Natural killer cell treated with Interleukin-12 subunit alpha and Interleukin-12 subunit beta and Interleukin-15 and Interleukin-18, amount 100 ng/mL, for 72 hours (primary cell): ENCODE measurements around the gene MYLK. TPM values are rescaled to one million over a fixed set of nuclear protein-coding genes. Genes with fewer than 3 reads are reported as not detected.

Source experiments
- ATAC-seq, 2 donors: fragments of 150-1000 bp; cut with Tn5 transposase in 1 of 2; sonication (Bioruptor Pico), chemical (Tn5 transposase) in 1 of 2; 2 replicates each; pipeline ENCODE4 v1.10.0; 2021
- DNase-seq: peaks from one replicate; pipeline ENCODE4 v3.0.0; 2022; ENCODE audit warnings: low spot score
- H3K27ac Mint-ChIP-seq, 2 donors: 1 replicate in 1 of 2; 2 replicates in 1 of 2; pipeline ENCODE4 v1.8.0; 2022; ENCODE audit warnings: mixed read lengths in 2 of 2, mild to moderate bottlenecking in 1 of 2, moderate library complexity in 1 of 2
- H3K27me3 Mint-ChIP-seq, 2 donors: 1 replicate in 1 of 2; 2 replicates in 1 of 2; pipeline ENCODE4 v1.8.0; 2022; ENCODE audit warnings: mixed read lengths in 2 of 2
- H3K36me3 Mint-ChIP-seq: one replicate; pipeline ENCODE4 v1.8.0; 2022; ENCODE audit warnings: mixed read lengths
- H3K4me1 Mint-ChIP-seq, 2 donors: 1 replicate in 1 of 2; 2 replicates in 1 of 2; pipeline ENCODE4 v1.8.0; 2022; ENCODE audit warnings: low read depth in 2 of 2, mixed read lengths in 2 of 2, mild to moderate bottlenecking in 1 of 2
- H3K4me3 Mint-ChIP-seq: one replicate; pipeline ENCODE4 v1.8.0; 2022; ENCODE audit warnings: mixed read lengths
- H3K9me3 Mint-ChIP-seq: 2 replicates; pipeline ENCODE4 v1.8.0; 2022; ENCODE audit warnings: mixed read lengths
- total RNA-seq, 2 donors: library from RNA; stranded (reverse); gene quantifications; one replicate each; pipeline ENCODE4 v1.2.3, GENCODE V29; 2022

Gene MYLK
- total RNA-seq, 2 donors from 2014 or later: 0.12 to 0.14 TPM

- H3K36me3 Mint-ChIP-seq: no peaks in the 10 kb centered on the region
- H3K27ac Mint-ChIP-seq: no peak overlapping the region
These were observed 79.0 kb downstream of the MYLK start for GRCh38 chr3:123805101-123805500.

DNA sequence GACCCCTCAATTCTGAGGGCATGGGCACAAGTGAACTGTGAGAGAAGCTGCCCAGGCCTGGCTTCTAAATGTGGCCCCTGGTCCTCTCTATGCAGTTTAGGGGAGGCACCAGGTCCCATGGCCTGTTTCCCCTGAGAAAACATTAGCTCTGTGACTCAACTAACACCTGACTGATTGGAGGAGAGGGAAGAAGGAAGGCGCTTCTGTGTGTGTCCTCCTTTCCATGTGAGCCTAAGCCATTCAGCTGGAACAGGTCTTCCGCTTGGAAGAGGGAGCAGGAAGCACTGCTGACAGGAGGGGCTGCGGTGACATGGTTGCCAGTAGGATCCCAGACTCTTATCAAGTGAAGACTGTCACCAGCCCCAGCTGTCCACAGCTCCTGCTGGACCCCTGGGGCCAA lies 79.5 kb downstream of the MYLK start:
- no peak for ATAC-seq
- Mint-ChIP-seq H3K27me3 (peaks cover 2 to 6% of the 10 kb centered on the region in 2 donors), H3K9me3 (no peaks in the 10 kb centered on the region), H3K36me3 (no peaks in the 10 kb centered on the region), H3K4me1 (no peaks in the 10 kb centered on the region), H3K4me3 (no peak overlapping the region), H3K27ac (no peak overlapping the region)
- DNase-seq: no peak

More at GRCh38 chr3:123805101-123805500, 79.0 kb downstream of the MYLK start:
- Mint-ChIP-seq H3K4me3 (no peak overlapping the region), H3K27me3 (peaks cover 2 to 6% of the 10 kb centered on the region in 2 donors), H3K9me3 (no peaks in the 10 kb centered on the region), H3K4me1 (no peaks in the 10 kb centered on the region)
- no peak for DNase-seq
- no peak for ATAC-seq

DNA sequence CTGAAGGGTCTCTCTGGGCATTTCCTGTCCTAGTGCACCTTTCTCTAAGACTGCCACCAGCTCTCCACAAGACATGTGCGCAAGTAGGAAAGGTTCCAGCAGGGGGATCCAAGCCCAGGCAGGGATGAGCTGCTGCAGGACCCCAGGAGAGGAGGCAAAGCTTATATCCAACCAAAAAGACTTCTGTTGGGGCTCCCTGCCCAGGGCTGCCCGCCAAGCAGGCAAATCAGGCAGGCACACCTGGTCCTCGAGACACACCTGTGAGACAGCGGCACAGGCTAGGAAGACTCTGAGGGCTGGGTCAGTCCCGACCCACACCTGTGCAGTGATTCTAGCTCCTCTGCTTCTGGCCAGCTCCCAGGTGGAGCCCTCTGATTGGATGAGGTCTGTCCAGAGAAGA lies 80.6 kb downstream of the MYLK start:
- H3K9me3 Mint-ChIP-seq: no peaks in the 10 kb centered on the region
- DNase-seq (no peak), ATAC-seq (peak in 1 of 2 donors; percentile 43)
- no peak overlapping the region for H3K27ac Mint-ChIP-seq
- no peaks in the 10 kb centered on the region for H3K4me1 Mint-ChIP-seq
- H3K27me3 Mint-ChIP-seq: peaks cover 3 to 6% of the 10 kb centered on the region in 2 donors
- no peak overlapping the region for H3K4me3 Mint-ChIP-seq
- no peaks in the 10 kb centered on the region for H3K36me3 Mint-ChIP-seq

DNA sequence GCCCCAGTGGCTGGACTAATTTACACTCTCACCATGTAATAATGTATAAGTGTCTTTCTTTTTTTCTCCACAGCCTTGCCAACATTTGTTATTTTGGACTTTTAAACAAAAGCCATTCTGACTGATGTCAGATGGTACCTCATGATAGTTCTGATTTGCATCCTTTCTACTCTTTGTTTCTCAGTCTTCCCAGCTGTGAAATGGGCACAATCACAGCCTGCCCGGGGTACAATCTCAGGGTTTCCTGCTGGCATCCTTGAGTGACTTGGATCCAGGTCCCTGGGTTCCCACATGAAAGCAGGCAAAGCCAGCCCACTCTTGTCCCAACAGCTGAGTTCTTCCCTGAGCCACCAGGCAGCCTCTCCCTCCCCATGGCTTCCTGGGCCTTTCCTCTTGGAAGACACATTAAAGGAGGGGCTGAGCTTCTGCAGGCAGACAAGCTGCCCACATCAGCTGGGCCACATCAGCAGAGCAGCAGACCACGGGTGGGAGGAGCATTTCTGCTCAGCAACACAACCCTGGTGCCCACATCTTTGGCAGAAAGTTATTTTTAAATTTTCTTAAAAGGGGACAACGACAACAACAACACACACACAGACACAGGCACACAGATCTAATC lies 82.0 kb downstream of the MYLK start:
- H3K27ac Mint-ChIP-seq: no peak overlapping the region
- H3K36me3 Mint-ChIP-seq: no peaks in the 10 kb centered on the region
- no peak for DNase-seq
- no peak for ATAC-seq
- H3K4me1 Mint-ChIP-seq: no peaks in the 10 kb centered on the region
- no peaks in the 10 kb centered on the region for H3K9me3 Mint-ChIP-seq
- H3K4me3 Mint-ChIP-seq: no peak overlapping the region
- peaks cover 5 to 10% of the 10 kb centered on the region in 2 donors for H3K27me3 Mint-ChIP-seq

DNA sequence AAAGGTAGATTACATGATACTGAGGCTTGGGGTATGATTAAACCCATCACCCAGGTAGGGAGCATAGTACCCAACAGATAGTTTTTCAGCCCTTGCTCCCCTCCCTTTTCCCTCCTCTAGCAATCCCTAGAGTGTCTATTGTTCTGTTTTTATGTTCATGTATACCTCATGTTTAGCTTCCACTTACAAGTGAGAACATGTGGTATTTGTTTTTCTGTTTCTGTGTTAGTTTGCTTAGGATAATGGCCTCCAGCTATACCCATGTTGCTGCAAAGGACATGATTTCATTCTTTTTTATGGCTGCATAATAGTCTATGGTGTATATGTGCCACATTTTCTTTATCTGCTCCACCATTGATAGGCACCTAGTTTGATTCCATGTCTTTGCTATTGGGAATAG lies 82.7 kb downstream of the MYLK start:
- no peaks in the 10 kb centered on the region for H3K36me3 Mint-ChIP-seq
- no peak overlapping the region for H3K4me3 Mint-ChIP-seq
- no peaks in the 10 kb centered on the region for H3K4me1 Mint-ChIP-seq
- no peak overlapping the region for H3K27ac Mint-ChIP-seq
- no peak for DNase-seq
- peaks cover 5 to 10% of the 10 kb centered on the region in 2 donors for H3K27me3 Mint-ChIP-seq
- no peak for ATAC-seq
- H3K9me3 Mint-ChIP-seq: no peaks in the 10 kb centered on the region

- Mint-ChIP-seq H3K36me3 (no peaks in the 10 kb centered on the region), H3K27ac (no peak overlapping the region), H3K4me3 (no peak overlapping the region), H3K9me3 (no peaks in the 10 kb centered on the region), H3K4me1 (no peaks in the 10 kb centered on the region), H3K27me3 (peaks cover 5 to 19% of the 10 kb centered on the region in 2 donors)
- no peak for DNase-seq
- ATAC-seq: no peak
These were observed 83.8 kb downstream of the MYLK start for GRCh38 chr3:123800362-123800682.

- DNase-seq (no peak), ATAC-seq (no peak)
- Mint-ChIP-seq H3K27ac (no peak overlapping the region), H3K4me3 (no peak overlapping the region), H3K36me3 (no peaks in the 10 kb centered on the region), H3K4me1 (no peaks in the 10 kb centered on the region), H3K27me3 (peaks cover 5 to 23% of the 10 kb centered on the region in 2 donors), H3K9me3 (no peaks in the 10 kb centered on the region)
These were observed 84.4 kb downstream of the MYLK start for GRCh38 chr3:123799544-123800361.

GRCh38 chr3:123798550-123798949 lies 85.6 kb downstream of the MYLK start:
- H3K27ac Mint-ChIP-seq: no peak overlapping the region
- peaks cover 5 to 23% of the 10 kb centered on the region in 2 donors for H3K27me3 Mint-ChIP-seq
- H3K4me1 Mint-ChIP-seq: no peaks in the 10 kb centered on the region
- ATAC-seq (peak in 1 of 2 donors; percentile 25), DNase-seq (no peak)
- no peaks in the 10 kb centered on the region for H3K36me3 Mint-ChIP-seq
- no peaks in the 10 kb centered on the region for H3K9me3 Mint-ChIP-seq
- no peak overlapping the region for H3K4me3 Mint-ChIP-seq

DNA sequence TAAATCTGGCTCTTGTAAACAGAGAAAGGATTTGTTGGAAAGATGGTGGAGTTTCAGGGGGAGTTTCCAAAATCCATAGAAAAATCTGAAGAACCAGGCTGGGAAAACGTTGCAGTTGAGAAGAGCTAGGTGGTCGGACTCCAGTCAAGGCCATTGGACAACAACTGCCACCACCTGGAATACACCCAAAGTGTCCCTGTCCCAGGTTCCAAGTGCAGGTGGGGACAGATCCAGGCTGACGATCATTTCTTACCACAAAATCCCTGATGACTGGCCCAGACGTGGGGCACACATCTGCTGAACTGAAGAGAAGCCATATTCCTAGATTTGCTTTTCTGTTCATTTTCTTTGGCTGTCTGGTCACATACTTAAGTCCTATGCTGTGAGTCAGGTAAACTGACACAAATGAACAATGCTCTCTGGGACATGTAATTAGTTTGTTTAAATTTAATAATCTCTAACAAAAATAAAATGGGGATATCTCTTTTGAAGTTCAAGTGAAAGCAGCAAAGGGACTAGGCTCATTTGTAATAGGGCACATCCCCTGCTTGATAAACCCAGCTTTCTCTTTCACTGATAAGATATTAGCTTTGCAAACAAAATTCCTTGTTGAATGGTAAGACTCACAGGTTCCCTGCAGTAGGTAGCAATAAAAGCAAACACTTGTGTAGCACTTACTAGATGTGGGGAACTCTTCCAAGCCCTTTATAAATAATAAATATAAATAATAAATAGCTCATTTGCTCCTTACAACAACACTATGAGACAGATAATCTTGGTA lies 88.5 kb downstream of the MYLK start:
- no peaks in the 10 kb centered on the region for H3K9me3 Mint-ChIP-seq
- H3K4me1 Mint-ChIP-seq: no peaks in the 10 kb centered on the region
- H3K36me3 Mint-ChIP-seq: no peaks in the 10 kb centered on the region
- no peak overlapping the region for H3K27ac Mint-ChIP-seq
- H3K27me3 Mint-ChIP-seq: peaks cover 2 to 41% of the 10 kb centered on the region in 2 donors
- ATAC-seq (no peak), DNase-seq (no peak)
- H3K4me3 Mint-ChIP-seq: no peak overlapping the region

- Mint-ChIP-seq H3K27ac (no peak overlapping the region), H3K36me3 (no peaks in the 10 kb centered on the region), H3K4me1 (no peaks in the 10 kb centered on the region), H3K4me3 (no peak overlapping the region), H3K27me3 (peaks cover under 1 to 45% of the 10 kb centered on the region in 2 donors), H3K9me3 (no peaks in the 10 kb centered on the region)
- DNase-seq (no peak), ATAC-seq (no peak)
These were observed 90.7 kb downstream of the MYLK start for GRCh38 chr3:123793425-123793824.

DNA sequence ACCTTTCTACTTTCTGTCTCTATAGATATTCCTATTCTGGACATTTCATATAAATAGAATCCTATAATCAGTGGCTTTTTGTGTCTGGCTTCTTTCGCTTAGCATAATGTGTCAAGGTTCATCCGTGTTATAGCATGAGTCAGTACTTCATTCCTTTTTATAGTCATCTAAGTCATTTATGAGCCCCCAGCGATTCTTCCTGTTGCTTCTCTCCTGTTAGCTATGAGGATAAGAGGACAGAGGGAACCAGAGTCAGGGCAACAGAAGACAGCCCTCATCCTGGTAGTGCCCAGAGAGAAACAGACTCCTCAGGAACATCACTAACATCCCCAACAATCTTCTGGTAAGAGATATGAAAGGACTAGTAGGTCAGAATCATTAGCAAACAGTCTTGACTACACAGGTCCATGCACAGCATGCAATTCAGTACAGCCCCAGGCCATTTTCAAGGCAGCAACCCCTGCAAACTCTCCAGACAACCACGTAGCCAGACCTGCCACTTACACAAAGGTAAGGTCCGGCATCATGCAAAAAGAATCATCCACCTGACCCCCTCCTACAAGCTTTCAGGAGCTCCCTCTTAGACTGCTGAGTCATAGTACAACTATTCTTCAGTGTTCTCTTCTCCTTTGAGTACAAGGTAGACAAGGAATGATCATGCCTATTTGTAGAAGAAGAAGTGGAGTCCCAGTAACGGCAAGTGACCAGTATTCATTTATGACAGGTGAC lies 91.5 kb downstream of the MYLK start:
- Mint-ChIP-seq H3K9me3 (no peaks in the 10 kb centered on the region), H3K4me1 (no peaks in the 10 kb centered on the region), H3K4me3 (no peak overlapping the region), H3K36me3 (no peaks in the 10 kb centered on the region), H3K27me3 (peaks cover 0 to 41% of the 10 kb centered on the region in 2 donors), H3K27ac (no peak overlapping the region)
- ATAC-seq (no peak), DNase-seq (no peak)

- H3K27me3 Mint-ChIP-seq: peaks cover 0 to 41% of the 10 kb centered on the region in 2 donors
These were observed 92.2 kb downstream of the MYLK start for GRCh38 chr3:123791898-123792297.

GRCh38 chr3:123791417-123791816 lies 92.7 kb downstream of the MYLK start:
- no peaks in the 10 kb centered on the region for H3K9me3 Mint-ChIP-seq
- no peak for DNase-seq
- no peaks in the 10 kb centered on the region for H3K36me3 Mint-ChIP-seq
- peaks cover 0 to 40% of the 10 kb centered on the region in 2 donors for H3K27me3 Mint-ChIP-seq
- H3K27ac Mint-ChIP-seq: no peak overlapping the region
- no peak overlapping the region for H3K4me3 Mint-ChIP-seq
- no peak for ATAC-seq
- H3K4me1 Mint-ChIP-seq: no peaks in the 10 kb centered on the region

More at GRCh38 chr3:123791898-123792297, 92.2 kb downstream of the MYLK start:
- DNase-seq (no peak), ATAC-seq (no peak)
- Mint-ChIP-seq H3K9me3 (no peaks in the 10 kb centered on the region), H3K27ac (no peak overlapping the region), H3K4me3 (no peak overlapping the region), H3K36me3 (no peaks in the 10 kb centered on the region), H3K4me1 (no peaks in the 10 kb centered on the region)
